Mucosa of stomach (tissue), 1 donor: Measurements from ENCODE around the gene DAP.

Experiments
- H3K27me3 ChIP-seq: one replicate; pipeline ENCODE4 v1.7.0; 2013; ENCODE audit warnings: mild to moderate bottlenecking, low read length; ENCODE audit not compliant: control insufficient read depth, insufficient read depth
- H3K36me3 ChIP-seq: one replicate; pipeline ENCODE4 v1.7.0; 2013; ENCODE audit warnings: low read length; ENCODE audit not compliant: control insufficient read depth, insufficient read depth
- H3K4me1 ChIP-seq: one replicate; pipeline ENCODE4 v1.7.0; 2013; ENCODE audit warnings: mild to moderate bottlenecking, low read length; ENCODE audit not compliant: control insufficient read depth, insufficient read depth
- H3K4me3 ChIP-seq: one replicate; pipeline ENCODE4 v1.7.0; 2013; ENCODE audit warnings: low read length
- H3K9ac ChIP-seq: one replicate; pipeline ENCODE4 v1.7.0; 2013; ENCODE audit warnings: mild to moderate bottlenecking, low read length, moderate library complexity
- H3K9me3 ChIP-seq: one replicate; pipeline ENCODE4 v1.7.0; 2013; ENCODE audit warnings: mild to moderate bottlenecking, low read length, moderate library complexity; ENCODE audit not compliant: control insufficient read depth
- donor health status: Pancreatic carcinoma.

Gene DAP

DNA sequence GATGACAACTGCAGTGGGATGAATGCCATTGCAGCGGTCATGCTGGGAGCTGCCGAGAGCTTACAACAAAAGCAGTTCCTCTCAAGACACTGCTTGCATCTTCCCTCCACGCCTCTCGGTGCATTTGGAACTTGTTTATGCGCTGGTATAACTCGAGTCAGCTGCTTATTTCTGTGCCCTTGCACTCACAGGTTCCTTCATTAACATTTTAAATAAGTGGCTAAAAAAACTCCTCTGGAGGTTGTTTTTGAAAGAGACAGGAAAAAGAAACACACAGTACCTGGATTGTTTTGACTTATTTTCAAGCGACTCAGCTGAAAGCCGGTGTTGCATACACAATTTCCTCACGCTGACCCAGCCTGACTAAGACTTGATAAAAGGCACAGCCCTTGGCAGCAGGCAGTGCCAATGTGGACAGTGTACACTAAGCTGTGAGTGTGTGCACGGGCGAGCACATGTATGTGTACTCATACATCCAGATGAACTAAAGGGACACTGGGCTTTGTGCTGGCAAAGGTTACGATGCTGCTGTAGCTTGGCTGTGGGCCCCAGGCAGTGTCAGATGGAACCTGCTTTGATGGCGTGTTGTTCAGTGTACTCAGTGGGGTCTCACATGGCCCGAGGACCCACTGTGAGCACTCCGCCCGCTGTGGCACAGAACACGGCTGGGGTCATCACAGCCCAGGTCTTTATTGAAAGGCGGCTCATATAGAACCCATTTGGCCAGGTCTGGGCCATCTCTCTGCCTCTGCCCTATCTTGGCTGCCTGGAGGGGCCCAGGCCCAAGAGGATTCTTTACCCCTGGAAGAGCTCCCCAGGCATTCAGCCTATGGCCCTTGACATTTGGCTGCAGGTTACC is 104.8 kb downstream of the DAP start:
- H3K9me3 ChIP-seq = no peaks in the 10 kb centered on the region
- H3K9ac ChIP-seq = no peak overlapping the region
- no peaks in the 10 kb centered on the region for H3K4me1 ChIP-seq
- no peak overlapping the region for H3K4me3 ChIP-seq
- H3K36me3 ChIP-seq = no peaks in the 10 kb centered on the region
- H3K27me3 ChIP-seq = no peaks in the 10 kb centered on the region

DNA sequence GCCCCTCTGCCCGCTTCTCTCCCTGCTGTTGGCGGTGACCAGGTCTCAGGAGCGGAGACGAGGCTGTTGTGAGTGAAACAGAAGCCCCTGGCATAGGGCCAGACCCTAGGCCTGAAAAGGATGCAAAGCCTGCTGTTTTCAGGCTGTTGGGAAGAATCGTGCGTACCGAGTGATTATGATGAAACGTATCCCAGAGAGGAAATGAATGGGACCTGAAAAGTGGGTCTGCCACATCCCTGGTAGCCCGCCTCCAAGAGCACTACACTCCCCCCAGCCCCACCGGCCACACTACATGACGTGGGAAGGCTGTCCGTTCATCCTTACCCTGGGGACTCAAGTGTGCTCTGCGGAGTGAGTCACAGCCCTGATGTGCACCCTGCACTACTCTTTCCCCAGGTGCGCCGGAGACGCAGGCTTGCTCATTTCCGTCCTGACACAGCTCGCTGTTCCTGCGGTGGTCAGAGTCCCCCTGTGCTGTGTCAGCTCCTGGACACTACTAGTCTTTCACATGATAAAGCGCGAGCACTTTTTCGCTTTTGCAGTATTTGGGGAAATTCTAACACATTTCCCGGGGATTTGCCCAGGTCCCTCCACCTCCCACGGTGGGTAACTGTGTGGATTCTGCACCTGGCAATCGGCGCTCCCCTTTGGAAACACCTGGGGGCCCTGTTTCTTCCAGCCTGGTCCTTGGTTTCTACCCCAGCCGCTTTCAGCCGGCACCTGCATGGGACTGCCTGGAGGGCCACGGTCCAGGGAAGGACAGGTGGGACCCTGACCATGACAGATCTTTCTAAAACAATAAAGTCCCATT is 105.7 kb downstream of the DAP start:
- H3K9ac ChIP-seq = no peak overlapping the region
- no peaks in the 10 kb centered on the region for H3K27me3 ChIP-seq
- no peaks in the 10 kb centered on the region for H3K4me1 ChIP-seq
- no peaks in the 10 kb centered on the region for H3K9me3 ChIP-seq
- H3K36me3 ChIP-seq = no peaks in the 10 kb centered on the region
- H3K4me3 ChIP-seq = no peak overlapping the region

DNA sequence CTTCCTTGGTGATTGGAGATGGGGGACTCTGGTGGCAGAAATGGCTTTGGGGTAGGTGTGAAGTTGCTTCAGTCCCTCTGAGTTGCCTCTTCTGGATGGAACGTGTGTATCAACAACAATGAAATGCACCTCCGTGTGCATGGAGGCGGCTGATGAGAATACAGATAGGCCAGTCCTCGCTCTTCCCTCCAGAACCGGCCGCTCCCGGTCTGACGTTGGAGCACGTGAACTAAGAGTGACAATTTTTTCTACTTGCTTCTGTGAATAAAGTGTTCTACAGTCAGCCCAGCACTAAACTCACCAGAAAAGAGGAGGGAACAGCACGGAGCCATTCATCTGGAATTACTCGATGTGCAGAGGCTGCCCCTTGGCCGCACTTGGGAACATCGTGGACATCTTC is 106.5 kb downstream of the DAP start:
- H3K4me1 ChIP-seq = no peaks in the 10 kb centered on the region
- no peaks in the 10 kb centered on the region for H3K9me3 ChIP-seq
- H3K4me3 ChIP-seq = no peak overlapping the region
- H3K27me3 ChIP-seq = no peaks in the 10 kb centered on the region
- H3K36me3 ChIP-seq = no peaks in the 10 kb centered on the region
- H3K9ac ChIP-seq = no peak overlapping the region

DNA sequence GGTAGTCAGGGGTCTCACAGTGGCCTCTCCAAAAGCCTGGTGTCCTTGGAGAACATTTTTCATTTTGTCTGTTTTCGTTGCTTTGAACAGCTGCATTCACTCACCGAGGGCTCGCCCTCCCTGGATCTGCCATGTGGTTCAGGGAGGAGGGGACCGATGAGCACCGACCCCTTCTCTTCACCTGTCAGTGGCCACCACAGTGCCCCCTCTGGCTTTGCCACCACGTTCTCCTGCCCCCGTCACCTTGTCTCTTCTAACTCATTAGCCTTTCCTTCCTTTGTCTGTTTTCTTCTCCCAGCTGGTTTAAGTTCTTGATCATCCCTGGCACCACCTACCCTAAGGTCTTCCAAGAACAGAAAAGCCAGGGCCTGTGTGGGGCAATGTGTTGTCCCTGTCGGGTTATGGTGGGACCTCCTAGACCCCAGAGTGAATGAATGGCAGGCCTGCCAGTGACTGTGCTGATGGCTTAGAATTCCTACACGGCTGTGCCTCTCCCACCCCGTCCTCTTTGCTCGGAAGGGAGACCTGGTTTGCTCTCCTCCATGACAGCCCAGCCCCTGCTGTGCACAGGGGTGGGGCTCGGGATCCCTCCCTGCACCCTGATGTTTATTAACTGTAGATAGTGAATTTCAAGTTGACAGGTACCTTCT is 107.2 kb downstream of the DAP start:
- no peaks in the 10 kb centered on the region for H3K36me3 ChIP-seq
- no peaks in the 10 kb centered on the region for H3K9me3 ChIP-seq
- no peak overlapping the region for H3K9ac ChIP-seq
- H3K4me3 ChIP-seq = no peak overlapping the region
- H3K27me3 ChIP-seq = no peaks in the 10 kb centered on the region
- no peaks in the 10 kb centered on the region for H3K4me1 ChIP-seq

DNA sequence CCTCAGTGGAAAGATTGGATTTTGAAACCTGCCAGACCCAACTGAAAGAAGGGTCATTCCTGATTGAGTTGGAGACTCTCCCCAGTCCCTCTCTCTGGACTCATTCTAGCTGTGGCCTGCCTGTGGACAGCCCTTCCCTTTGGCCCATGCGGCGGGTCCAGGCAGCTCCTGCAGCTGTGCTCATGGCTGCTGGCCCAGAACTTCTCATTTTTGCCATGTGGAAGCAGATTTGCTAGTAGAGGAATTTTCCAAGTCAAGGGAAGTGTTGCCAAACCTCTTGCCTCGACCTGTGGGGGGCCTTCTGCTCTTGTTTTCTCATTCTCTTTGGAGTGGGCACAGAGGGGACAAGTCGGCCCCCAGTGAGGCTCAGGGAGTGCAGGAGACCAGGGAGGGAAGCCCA is 108.0 kb downstream of the DAP start:
- Histone ChIP-seq H3K4me3 (no peak overlapping the region), H3K27me3 (no peaks in the 10 kb centered on the region), H3K36me3 (no peaks in the 10 kb centered on the region), H3K9me3 (no peaks in the 10 kb centered on the region), H3K4me1 (no peaks in the 10 kb centered on the region), H3K9ac (no peak overlapping the region)

DNA sequence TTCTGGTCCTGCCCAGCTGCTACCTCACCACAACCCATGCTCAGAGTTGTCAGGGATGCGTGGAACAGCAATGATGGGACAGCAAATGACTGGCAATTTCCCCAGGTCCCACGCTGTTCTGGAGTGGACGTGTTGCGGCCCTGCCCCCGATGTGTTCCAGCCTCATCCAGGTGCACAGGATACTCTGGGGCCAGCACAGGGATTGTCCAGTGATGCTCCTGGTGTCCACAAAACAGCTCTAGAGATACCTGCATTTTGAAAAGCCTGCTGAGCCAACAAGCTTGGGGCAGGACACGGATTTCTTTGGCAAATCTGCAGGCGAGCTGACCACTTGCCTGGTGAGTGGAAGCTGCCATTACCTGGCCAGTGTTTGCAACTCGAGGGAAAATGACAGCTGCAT is 108.4 kb downstream of the DAP start:
- no peaks in the 10 kb centered on the region for H3K36me3 ChIP-seq
- no peaks in the 10 kb centered on the region for H3K9me3 ChIP-seq
- H3K9ac ChIP-seq = no peak overlapping the region
- no peak overlapping the region for H3K4me3 ChIP-seq
- H3K4me1 ChIP-seq = no peaks in the 10 kb centered on the region
- H3K27me3 ChIP-seq = no peaks in the 10 kb centered on the region

DNA sequence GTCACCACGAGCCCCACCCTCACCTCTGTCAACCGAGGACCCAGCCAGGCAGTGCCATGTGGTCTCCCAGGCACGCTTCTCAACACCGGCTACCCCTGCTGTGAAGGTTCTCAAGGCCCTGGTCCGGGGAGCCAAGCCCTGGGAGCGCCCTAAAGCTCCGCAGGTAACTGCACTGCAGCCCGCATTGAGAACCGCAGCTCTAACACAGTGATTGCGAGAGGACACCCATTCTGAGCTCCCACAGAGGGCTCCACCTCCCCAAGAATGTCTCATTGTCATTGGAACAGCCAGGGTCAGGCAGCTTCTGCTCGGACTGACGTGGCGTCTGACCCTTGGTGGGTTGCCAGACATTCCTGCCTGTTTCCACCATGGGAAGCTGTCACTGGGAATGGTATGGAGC is 108.9 kb downstream of the DAP start:
- Histone ChIP-seq H3K9me3 (no peaks in the 10 kb centered on the region), H3K36me3 (no peaks in the 10 kb centered on the region), H3K4me1 (no peaks in the 10 kb centered on the region), H3K9ac (no peak overlapping the region), H3K4me3 (no peak overlapping the region), H3K27me3 (no peaks in the 10 kb centered on the region)

DNA sequence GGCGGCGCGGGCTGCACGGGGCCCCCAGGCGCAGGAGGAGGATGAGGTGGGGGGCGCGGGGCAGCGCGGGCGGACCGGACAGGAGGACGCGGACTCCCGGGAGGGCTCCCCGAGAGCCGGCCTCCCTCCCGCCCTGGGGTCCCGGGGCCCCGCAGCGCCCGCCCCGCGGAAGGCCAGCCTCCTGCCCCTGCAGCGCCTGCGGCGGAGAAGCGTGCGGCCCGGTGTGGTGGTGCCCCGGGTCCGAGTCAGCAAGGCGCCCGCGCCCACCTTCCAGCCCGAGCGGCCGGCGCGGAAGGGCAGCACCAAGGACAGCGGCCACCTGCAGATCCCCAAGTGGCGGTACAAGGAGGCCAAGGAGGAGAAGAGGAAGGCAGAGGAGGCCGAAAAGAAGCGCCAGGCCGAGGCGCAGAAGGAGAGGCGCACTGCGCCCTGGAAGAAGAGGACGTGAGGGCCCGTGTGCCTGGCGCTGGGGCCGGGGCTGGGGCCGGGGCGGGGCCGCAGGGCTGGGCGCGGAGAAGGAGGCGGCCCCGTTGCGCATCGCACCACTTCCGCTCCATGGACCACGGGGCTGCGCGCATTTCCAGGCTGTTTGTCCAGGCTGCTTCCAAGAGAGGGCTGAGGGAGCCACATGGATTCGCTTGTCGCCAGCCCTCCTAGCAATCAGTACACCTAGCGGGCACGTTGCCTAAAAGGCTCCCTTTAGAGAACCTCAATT is 111.2 kb downstream of the DAP start:
- Histone ChIP-seq H3K4me3 (no peak overlapping the region), H3K9ac (no peak overlapping the region), H3K9me3 (no peaks in the 10 kb centered on the region), H3K36me3 (no peaks in the 10 kb centered on the region), H3K27me3 (no peaks in the 10 kb centered on the region), H3K4me1 (no peaks in the 10 kb centered on the region)

DNA sequence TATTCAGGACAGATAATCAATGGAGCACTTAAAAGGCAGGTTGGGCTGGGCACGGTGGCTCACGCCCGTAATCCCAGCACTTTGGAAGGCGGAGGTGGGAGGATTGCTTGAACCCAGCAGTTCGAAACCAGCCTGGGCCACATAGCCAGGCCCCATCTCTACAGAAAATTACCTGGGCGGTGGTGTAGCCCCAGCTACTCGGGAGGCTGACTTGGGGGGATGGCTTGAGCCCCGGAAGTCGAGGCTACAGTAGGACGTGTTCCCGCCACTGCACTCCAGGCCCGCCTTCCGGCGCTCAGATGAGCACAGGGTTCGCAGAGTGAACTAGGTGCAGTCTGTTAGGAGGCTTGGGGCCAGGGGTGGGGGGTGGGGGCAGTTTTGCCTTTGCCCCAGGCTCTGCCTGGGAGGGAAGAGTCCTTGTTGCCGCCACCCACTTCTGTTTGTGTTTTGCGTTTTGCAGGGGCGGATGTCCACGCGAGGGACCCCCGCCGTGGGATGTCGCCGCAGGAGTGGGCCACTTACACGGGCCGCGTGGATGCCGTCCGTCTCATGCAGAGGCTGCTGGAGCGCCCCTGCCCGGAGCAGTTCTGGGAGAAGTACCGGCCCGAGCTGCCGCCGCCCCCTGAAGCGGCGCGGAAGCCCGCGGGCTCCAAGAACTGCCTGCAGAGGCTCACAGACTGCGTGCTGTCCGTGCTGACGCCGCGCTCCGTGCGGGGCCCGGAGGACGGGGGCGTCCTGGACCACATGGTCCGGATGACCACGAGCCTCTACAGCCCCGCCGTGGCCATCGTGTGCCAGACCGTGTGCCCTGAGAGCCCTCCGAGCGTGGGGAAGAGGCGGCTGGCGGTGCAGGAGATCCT is 112.0 kb downstream of the DAP start:
- H3K27me3 ChIP-seq = no peaks in the 10 kb centered on the region
- H3K4me3 ChIP-seq = no peak overlapping the region
- H3K36me3 ChIP-seq = no peaks in the 10 kb centered on the region
- no peaks in the 10 kb centered on the region for H3K4me1 ChIP-seq
- H3K9ac ChIP-seq = no peak overlapping the region
- H3K9me3 ChIP-seq = no peaks in the 10 kb centered on the region

DNA sequence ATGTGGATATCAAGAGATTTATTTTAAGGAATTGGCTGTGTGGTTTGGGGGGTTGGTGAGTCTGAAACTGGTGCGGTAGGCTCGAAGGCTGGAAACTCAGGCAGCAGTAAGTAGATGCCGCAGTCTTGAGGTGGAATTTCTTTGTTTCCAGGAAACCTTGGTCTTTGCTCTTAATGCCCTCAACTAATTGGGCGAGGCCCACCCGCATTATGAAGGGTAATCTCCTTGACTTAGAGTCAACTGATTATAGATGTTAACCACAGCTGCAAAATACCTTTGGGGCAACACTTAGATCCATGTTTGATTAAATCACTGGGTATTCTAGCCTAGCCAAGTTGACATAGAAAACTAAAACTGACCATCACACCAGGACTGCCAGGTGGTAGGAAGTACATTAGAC is 113.4 kb downstream of the DAP start:
- H3K36me3 ChIP-seq = no peaks in the 10 kb centered on the region
- no peaks in the 10 kb centered on the region for H3K4me1 ChIP-seq

DNA sequence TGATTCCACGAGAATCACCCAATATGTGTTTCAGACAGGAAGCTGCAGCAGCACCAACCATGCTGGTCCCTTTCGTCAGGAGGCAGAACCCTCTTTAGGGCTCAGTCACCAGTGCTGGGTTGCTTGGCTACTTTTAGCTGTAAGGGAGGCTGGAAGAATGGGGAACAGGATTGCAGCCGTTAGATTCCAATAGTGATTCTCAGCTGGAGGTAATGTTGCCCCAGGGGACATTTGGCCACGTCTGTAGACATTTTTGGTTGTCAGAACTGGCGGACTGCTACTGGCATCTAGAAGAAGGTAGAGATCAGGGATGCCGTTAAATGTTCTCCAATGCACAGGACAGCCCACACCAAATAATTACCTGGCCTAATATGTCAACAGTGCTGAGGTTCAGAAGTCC is 115.4 kb downstream of the DAP start:
- Histone ChIP-seq H3K4me1 (no peaks in the 10 kb centered on the region), H3K4me3 (no peak overlapping the region), H3K9ac (no peak overlapping the region), H3K9me3 (no peaks in the 10 kb centered on the region), H3K27me3 (no peaks in the 10 kb centered on the region), H3K36me3 (no peaks in the 10 kb centered on the region)

More for the DNA sequence above, 113.4 kb downstream of the DAP start:
- Histone ChIP-seq H3K9me3 (no peaks in the 10 kb centered on the region), H3K9ac (no peak overlapping the region), H3K27me3 (no peaks in the 10 kb centered on the region), H3K4me3 (no peak overlapping the region)
